Activated naive CD4-positive, alpha-beta T cell treated with anti-CD3 and anti-CD28 coated beads for 36 hours (primary cell): ENCODE data around the gene INTS1. TPM values are rescaled to one million over a fixed set of nuclear protein-coding genes. Genes with fewer than 3 reads are reported as not detected.

Experiments used
- CTCF ChIA-PET: fragments of 350-600 bp; sonication (Branson Sonifier 250); formaldehyde crosslinking; loops from one replicate; lab custom pipeline; 2021; ENCODE audit warnings: antibody characterized with exemption; lab: Charles Lee
- DNase-seq: peaks from one replicate; pipeline ENCODE4 v3.0.0-alpha.2; 2020
- H3K27ac Mint-ChIP-seq: one replicate; pipeline ENCODE4 v1.8.0; 2021; ENCODE audit warnings: mild to moderate bottlenecking, mixed read lengths
- H3K27me3 Mint-ChIP-seq: one replicate; pipeline ENCODE4 v1.8.0; 2021; ENCODE audit warnings: low read depth, mixed read lengths
- H3K36me3 Mint-ChIP-seq: one replicate; pipeline ENCODE4 v1.8.0; 2021; ENCODE audit warnings: low read depth, mixed read lengths
- H3K4me1 Mint-ChIP-seq: one replicate; pipeline ENCODE4 v1.8.0; 2021; ENCODE audit warnings: low read depth, mixed read lengths
- H3K4me3 Mint-ChIP-seq: one replicate; pipeline ENCODE4 v1.8.0; 2021; ENCODE audit warnings: mild to moderate bottlenecking, moderate library complexity, mixed read lengths
- H3K9me3 Mint-ChIP-seq: one replicate; pipeline ENCODE4 v1.8.0; 2021; ENCODE audit warnings: mixed read lengths
- intact Hi-C: fragments of 100-400 bp; cut with micrococcal nuclease; formaldehyde crosslinking; loops from one replicate; pipeline ENCODE4 v1.15.1; 2023
- total RNA-seq, 2 experiments: library from RNA; stranded (reverse); gene quantifications; one replicate each; pipeline ENCODE4 v1.2.3, GENCODE V29; 2021

The INTS1 gene
- total RNA-seq, 2 experiments from 2014 or later = 97.6 to 103 TPM

GRCh38 chr7:1459920-1460820 lies 44.0 kb downstream of the INTS1 start:
- Mint-ChIP-seq H3K27me3 (no peaks in the 10 kb centered on the region), H3K36me3 (no peaks in the 10 kb centered on the region), H3K9me3 (no peaks in the 10 kb centered on the region), H3K4me3 (peak overlapping the region; percentile 59), H3K4me1 (peaks cover 19% of the 10 kb centered on the region), H3K27ac (no peak overlapping the region)
- DNase-seq = peak; percentile 32
- CTCF ChIA-PET = interaction anchor here (2.0 kb wide), 1 partner anchor 14 kb away, joined by 7 read pairs; no protein-coding TSS in a partner anchor
- intact Hi-C loops = loop anchor here (1.0 to 5.0 kb wide), 4 partner anchors 45 to 1052 kb away; partner anchors contain the start of gene INTS1

DNA sequence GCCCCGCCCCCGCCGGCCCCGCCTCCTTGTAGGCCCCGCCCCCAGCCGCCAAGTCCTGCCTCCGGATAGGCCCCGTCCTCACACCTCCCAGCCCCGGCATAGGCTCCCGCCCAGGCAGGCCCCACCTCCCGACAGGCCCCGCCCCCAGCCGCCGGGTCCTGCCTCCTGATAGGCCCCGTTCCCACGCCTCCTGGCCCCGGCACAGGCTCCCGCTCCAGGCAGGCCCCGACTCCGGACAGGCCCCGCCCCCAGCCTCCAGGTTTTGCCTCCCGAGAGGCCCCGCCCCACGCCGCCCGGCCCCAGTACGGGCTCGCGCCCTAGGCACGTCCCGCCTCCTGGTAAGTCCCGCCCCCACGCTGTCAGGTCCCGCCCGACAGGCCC lies 44.7 kb downstream of the INTS1 start:
- H3K9me3 Mint-ChIP-seq = no peaks in the 10 kb centered on the region
- H3K36me3 Mint-ChIP-seq = no peaks in the 10 kb centered on the region
- H3K4me1 Mint-ChIP-seq = peaks cover 19% of the 10 kb centered on the region
- no peak overlapping the region for H3K27ac Mint-ChIP-seq
- DNase-seq = peak; percentile 98
- CTCF ChIA-PET = no interaction called here
- no peak overlapping the region for H3K4me3 Mint-ChIP-seq
- intact Hi-C loops = loop anchor here (1.0 to 5.0 kb wide), 4 partner anchors 45 to 1053 kb away; partner anchors contain the start of gene INTS1
- no peaks in the 10 kb centered on the region for H3K27me3 Mint-ChIP-seq

GRCh38 chr7:1458683-1459511 lies 45.3 kb downstream of the INTS1 start, which contains the start of gene MICALL2:
Gene MICALL2 (minus strand): TSS chr7:1459470. CDS start chr7:1459326, 144 bp downstream.
- intact Hi-C loops = loop anchor here (1.0 to 5.0 kb wide), 4 partner anchors 46 to 1053 kb away; partner anchors contain the start of gene INTS1
- no peaks in the 10 kb centered on the region for H3K9me3 Mint-ChIP-seq
- DNase-seq = peak; percentile 41
- peaks cover 19% of the 10 kb centered on the region for H3K4me1 Mint-ChIP-seq
- peak within 1 kb of the TSS; percentile 66 for H3K4me3 Mint-ChIP-seq
- CTCF ChIA-PET = interaction anchor here (3.0 kb wide), 1 partner anchor 16 kb away, joined by 9 read pairs; no protein-coding TSS in a partner anchor
- no peaks in the 10 kb centered on the region for H3K36me3 Mint-ChIP-seq
- H3K27me3 Mint-ChIP-seq = no peaks in the 10 kb centered on the region
- no peak within 1 kb of the TSS for H3K27ac Mint-ChIP-seq

DNA sequence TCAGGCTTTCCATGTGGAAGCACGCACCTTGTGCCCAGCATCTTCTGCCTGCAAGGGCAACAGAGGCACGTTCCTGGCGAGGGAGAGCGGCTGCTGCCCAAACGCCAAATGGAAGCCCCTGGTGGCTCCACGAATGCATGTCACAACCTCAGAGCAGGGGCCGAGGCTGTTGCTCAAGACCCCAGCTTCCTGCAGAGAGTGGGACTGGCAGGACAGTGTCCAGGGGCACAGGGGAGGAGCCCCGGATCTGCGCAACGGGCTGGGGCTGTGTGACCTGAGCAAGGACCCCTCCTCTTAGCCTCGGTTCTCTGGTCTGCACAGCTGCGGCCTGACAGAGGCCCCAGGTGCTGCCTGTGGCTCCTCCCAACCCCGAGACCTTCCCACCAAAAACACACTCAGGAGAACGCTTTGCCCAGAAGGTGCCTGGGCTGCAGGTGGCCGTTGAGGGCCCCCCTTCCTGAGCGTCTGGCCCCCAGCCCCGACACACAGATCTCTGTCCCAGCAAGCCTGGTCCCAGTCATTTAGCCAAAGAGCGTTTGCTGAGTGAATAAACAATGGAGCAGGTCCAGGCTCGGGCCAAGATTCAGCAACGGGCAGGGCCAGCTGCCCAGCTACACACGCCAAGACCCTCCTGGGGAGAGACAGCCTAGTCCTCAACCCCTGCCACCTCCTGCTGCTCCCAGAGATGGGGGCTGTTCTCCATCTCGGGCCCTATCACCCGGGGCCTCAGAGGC lies 46.1 kb downstream of the INTS1 start:
- no peak for DNase-seq
- H3K27me3 Mint-ChIP-seq = no peaks in the 10 kb centered on the region
- no peaks in the 10 kb centered on the region for H3K9me3 Mint-ChIP-seq
- no peaks in the 10 kb centered on the region for H3K36me3 Mint-ChIP-seq
- CTCF ChIA-PET = interaction anchor here (3.0 kb wide), 1 partner anchor 16 kb away, joined by 9 read pairs; no protein-coding TSS in a partner anchor
- H3K4me3 Mint-ChIP-seq = peak overlapping the region; percentile 27
- intact Hi-C loops = loop anchor here (2.0 to 5.0 kb wide), 2 partner anchors 47 to 1054 kb away; partner anchors contain the start of gene INTS1
- peaks cover 19% of the 10 kb centered on the region for H3K4me1 Mint-ChIP-seq
- H3K27ac Mint-ChIP-seq = no peak overlapping the region

DNA sequence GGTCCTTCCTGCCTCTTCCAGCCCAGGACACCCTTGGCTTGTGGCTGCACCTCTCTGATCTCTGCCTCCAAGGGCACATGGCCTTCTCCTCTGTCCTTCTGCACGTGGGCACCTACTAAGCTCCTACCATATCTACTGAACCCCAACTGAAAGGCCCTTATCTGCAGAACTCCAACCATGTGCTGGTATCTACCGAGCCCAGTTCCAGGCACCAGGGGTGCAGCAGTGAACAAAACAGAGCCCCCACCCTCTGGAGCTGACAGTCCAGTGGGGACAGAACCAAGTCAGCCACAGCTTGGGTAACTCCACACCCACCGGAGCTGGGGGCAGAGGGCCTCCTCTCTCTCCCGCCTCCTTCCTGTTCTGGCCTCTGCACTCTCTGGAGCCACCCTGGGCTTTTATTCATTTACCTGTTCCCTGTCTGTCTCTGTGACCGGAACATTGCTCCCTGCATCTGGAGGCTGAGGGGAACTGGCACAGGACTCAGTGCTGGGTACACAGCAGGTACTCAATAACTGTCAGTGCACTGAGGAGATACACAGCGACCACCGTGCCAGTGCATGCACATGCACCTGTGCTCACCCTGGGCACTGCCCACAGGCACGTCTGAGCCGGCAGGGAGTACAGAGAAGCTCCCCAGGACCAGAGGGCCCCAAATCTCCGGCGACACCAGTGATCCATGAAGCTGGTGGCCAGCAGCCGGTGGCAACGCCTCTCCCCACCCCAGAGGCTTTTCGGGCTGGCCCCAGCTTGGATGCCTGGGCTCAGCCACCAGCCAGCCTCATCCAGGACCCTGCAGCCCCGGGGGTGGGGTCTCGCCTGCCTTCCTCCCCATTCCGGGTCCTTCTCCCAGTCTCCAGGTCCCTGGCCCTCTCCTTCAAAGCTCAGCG lies 46.9 kb downstream of the INTS1 start:
- H3K9me3 Mint-ChIP-seq = no peaks in the 10 kb centered on the region
- no peaks in the 10 kb centered on the region for H3K27me3 Mint-ChIP-seq
- no peak overlapping the region for H3K4me3 Mint-ChIP-seq
- CTCF ChIA-PET = interaction anchor here (0.8 to 3.0 kb wide), 2 partner anchors 17 to 99 kb away, joined by 3 to 9 read pairs; partner anchors contain the start of gene TMEM184A
- intact Hi-C loops = loop anchor here (5.0 kb wide), 1 partner anchor 1055 kb away; no protein-coding TSS in a partner anchor
- H3K36me3 Mint-ChIP-seq = no peaks in the 10 kb centered on the region
- peaks cover 19% of the 10 kb centered on the region for H3K4me1 Mint-ChIP-seq
- no peak for DNase-seq
- H3K27ac Mint-ChIP-seq = no peak overlapping the region

GRCh38 chr7:1455955-1456354 lies 48.2 kb downstream of the INTS1 start:
- no peak for DNase-seq
- Mint-ChIP-seq H3K9me3 (no peaks in the 10 kb centered on the region), H3K4me3 (no peak overlapping the region), H3K27ac (no peak overlapping the region), H3K27me3 (no peaks in the 10 kb centered on the region), H3K36me3 (no peaks in the 10 kb centered on the region), H3K4me1 (peaks cover 14% of the 10 kb centered on the region)
- CTCF ChIA-PET = interaction anchor here (3.0 kb wide), 1 partner anchor 19 kb away, joined by 9 read pairs; no protein-coding TSS in a partner anchor
- intact Hi-C loops = loop anchor here (5.0 kb wide), 1 partner anchor 1056 kb away; no protein-coding TSS in a partner anchor

DNA sequence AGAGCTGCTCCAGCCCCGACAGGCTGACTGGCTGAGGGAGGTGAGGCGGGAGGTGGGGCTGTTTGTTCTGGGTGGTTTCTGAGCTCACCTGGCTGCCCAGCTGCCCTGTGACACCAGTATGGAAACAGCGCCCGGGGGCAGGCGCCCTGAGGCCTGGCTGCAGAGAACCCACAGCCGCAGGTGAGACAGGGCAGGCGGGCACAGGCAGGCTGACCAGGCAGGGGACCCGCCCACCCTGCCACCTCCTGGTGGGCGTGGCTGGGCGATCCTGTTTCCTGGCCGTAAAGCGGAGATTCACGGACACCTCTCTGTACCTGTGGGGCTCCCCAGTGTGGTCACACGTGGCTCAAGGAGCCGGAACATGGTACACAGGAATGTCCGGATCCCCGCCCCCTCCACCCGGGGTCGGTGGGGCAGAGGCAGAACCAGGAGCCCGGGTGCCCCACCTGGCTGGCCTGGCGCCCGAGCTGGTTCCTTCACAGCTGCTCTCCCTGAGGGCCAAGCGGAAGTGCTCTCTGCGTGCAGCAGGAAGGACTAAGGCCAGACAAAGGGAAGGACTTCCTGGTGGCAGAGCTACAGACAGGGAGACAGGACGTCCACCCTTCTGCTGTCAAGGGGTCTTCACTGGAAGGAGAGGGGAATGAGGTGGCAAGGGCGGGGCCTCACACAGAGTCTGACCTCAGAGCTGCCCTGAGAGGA lies 48.8 kb downstream of the INTS1 start:
- intact Hi-C loops = loop anchor here (5.0 kb wide), 1 partner anchor 1057 kb away; no protein-coding TSS in a partner anchor
- Mint-ChIP-seq H3K27ac (no peak overlapping the region), H3K4me3 (no peak overlapping the region), H3K27me3 (no peaks in the 10 kb centered on the region), H3K36me3 (no peaks in the 10 kb centered on the region), H3K4me1 (peaks cover 10% of the 10 kb centered on the region), H3K9me3 (no peaks in the 10 kb centered on the region)
- no peak for DNase-seq
- CTCF ChIA-PET = interaction anchor here (1.2 kb wide), 1 partner anchor 19 kb away, joined by 4 read pairs; no protein-coding TSS in a partner anchor

DNA sequence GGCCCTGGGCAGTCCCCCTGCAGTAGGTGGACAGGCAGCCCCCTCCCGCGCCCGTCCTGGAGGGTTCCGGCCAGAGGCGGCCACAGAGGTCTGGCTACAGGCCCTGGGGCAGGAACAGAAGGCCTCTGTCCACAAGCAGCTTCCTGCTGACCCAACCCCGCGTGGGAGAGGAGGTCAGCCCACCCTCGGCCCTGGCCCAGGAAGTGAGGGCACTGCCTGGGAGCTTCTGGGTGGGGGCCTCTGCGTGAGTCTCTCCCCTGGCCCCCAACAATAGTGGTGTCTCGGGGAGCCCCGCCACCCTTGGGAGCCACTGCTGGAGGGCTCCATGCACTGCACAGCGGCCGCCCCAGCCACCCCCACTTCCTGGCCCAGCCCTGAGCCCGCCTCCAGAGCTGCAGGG lies 49.6 kb downstream of the INTS1 start:
- no peaks in the 10 kb centered on the region for H3K36me3 Mint-ChIP-seq
- no peak overlapping the region for H3K27ac Mint-ChIP-seq
- H3K4me3 Mint-ChIP-seq = no peak overlapping the region
- peaks cover 6% of the 10 kb centered on the region for H3K4me1 Mint-ChIP-seq
- DNase-seq = no peak
- H3K9me3 Mint-ChIP-seq = no peaks in the 10 kb centered on the region
- intact Hi-C loops = no loop called here
- H3K27me3 Mint-ChIP-seq = no peaks in the 10 kb centered on the region
- CTCF ChIA-PET = interaction anchor here (1.2 kb wide), 1 partner anchor 20 kb away, joined by 4 read pairs; no protein-coding TSS in a partner anchor

DNA sequence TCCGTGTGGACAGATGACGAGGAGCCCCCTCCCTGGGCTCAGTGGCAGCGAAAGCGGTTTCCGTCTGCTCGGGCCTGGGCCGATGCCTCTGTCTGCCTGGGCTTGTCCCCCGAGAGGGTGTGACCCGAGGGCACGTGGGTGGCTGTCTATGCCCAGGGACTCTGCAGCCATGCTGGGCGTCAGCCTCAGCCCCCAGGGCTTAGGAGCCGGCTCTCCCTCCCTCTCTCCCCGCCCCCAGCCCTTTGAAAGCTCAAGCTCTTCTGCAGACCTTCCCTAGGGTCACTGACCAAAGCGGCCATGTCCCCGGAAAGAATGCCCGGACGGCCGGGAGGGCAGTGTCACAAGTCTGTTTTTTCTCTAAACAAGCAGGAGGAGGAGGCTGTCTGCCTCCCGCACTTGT lies 52.0 kb downstream of the INTS1 start:
- no peak for DNase-seq
- peaks cover 2% of the 10 kb centered on the region for H3K4me1 Mint-ChIP-seq
- no peaks in the 10 kb centered on the region for H3K36me3 Mint-ChIP-seq
- intact Hi-C loops = no loop called here
- H3K9me3 Mint-ChIP-seq = no peaks in the 10 kb centered on the region
- no peak overlapping the region for H3K4me3 Mint-ChIP-seq
- no peaks in the 10 kb centered on the region for H3K27me3 Mint-ChIP-seq
- H3K27ac Mint-ChIP-seq = no peak overlapping the region
- CTCF ChIA-PET = no interaction called here

DNA sequence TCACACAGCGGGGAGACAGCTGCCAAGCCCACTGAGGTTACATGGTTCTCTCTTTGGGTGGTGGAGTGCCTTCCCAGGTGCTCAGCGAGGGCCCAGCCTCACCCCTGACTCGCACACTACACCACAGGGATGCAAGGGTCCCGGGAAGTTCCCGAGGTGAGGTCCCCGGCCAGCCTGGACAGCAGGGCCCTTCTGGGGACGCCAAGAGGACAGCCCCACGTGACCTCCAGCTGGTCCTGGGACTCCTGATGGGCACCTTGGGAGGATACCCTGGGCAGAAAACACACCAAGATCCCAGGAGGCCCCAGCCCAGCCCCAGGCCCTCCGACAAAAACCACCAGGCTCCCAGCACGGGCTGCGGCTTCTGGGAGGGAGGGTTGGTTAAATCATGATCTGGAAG lies 53.2 kb downstream of the INTS1 start:
- Mint-ChIP-seq H3K9me3 (no peaks in the 10 kb centered on the region), H3K36me3 (no peaks in the 10 kb centered on the region), H3K27ac (no peak overlapping the region), H3K27me3 (no peaks in the 10 kb centered on the region), H3K4me3 (no peak overlapping the region), H3K4me1 (no peaks in the 10 kb centered on the region)
- no peak for DNase-seq
- intact Hi-C loops = no loop called here
- CTCF ChIA-PET = no interaction called here
